ENCODE measurements around the gene TRAF1.
"Not testable (repeated sequence)": the region's sequence is repeated elsewhere in the genome, so short reads cannot be mapped to it uniquely, and the experiment has no call there.

The TRAF1 gene, protein sequence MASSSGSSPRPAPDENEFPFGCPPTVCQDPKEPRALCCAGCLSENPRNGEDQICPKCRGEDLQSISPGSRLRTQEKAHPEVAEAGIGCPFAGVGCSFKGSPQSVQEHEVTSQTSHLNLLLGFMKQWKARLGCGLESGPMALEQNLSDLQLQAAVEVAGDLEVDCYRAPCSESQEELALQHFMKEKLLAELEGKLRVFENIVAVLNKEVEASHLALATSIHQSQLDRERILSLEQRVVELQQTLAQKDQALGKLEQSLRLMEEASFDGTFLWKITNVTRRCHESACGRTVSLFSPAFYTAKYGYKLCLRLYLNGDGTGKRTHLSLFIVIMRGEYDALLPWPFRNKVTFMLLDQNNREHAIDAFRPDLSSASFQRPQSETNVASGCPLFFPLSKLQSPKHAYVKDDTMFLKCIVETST

DNA sequence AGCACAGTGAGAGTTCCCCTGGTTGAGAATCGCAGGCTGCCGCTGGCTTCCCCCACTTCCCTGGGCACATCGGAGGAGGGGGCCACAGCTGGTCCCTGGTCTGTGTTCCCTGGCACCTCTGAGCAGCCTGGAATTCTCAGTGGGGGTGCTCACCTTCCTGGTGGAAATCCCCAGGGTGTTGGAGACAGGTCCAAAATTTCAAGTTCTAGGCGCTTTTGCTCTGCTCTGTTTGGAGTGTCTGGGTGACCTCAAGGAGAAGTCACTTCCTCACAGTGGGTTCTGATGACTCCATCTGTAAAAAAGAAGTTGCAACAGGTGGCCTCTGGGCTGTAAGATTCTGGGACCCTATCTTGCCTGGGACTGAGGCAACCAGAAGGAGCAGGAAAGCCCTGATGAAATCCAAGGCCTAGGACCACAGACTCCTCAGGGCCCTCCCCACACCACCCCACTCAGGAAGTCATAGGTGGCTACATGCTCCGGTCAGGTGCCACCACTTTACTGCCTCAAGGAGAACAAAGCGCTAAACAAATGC, at the start of gene TRAF1:
Gene TRAF1 (minus strand): TSS at position 400 of the 532 bp plus-strand sequence. CDS start 721 bp downstream, outside the sequence.
- DNase-seq = no peak

DNA sequence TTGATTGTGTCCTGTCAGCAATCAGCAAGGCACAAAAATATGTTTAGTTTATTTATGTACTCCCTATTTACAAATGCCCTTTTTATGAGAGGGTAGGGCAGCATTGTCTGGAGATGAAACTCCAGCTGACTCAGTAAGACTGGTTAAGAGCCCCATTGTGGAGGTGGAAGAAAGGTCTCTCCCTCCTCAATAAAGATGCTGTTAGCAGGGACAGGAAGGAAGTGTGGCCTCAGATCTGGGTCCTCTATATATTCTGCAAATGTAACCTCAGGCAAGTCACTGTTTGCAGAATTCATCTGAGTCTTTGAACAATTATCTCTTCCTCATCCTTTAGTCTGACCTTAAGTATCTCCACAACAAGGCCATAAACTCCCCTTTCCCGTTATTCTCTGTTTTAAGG, 48.3 kb upstream of the TRAF1 start:
- no peak for DNase-seq

DNA sequence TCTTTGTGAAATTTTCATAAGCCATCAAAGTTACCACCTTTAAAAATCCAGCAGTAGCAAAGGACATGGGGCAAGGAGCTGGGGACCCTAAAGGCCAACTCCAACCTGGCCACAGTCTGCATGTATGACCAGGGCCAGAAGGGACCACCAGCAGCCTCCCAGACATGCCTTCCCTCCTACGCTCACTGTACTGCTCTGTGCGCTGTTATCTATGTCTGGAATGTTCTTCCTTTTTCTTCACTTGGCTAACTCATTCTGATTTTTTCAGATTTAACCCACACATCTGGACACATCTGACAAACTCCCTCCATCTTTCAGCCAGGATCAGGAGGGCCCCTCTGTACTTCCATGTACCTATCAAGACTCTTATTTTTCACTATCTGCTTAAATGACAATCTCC, 47.6 kb upstream of the TRAF1 start:
- DNase-seq = no peak

DNA sequence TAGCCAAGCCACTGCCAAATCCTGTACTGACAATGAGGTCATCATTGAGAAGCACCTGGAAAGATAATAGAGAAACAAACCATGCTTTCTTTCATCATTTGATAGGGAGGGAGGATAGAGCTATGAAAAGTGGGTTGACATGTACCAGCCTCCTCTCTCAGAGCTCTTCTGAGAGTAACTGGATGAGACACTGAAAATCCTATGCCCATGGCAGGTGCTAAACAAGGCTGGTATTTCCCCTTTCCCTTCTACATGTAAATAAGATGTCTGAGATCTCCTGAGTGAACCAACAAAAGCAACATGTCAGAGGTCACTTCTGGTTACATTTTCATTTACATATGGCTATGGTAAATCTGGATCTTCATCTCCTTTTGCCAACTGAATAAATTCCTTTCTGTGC, 45.3 kb upstream of the TRAF1 start:
- DNase-seq = no peak

DNA sequence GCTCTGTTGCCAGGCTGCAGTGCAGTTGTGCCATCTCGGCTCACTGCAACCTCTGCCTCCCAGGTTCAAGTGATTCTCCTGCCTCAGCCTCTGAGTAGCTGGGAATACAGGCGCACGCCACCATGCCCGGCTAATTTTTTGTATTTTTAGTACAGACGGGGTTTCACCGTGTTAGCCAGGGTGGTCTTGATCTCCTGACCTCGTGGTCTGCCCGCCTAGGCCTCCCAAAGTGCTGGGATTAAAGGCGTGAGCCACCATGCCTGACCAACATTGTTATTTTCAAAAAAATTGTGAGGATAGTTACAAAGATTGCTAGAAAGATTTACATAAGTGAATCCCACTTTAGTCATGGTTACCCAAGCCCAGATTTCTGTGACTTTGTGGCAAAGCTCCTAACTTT, 44.9 kb upstream of the TRAF1 start:
- DNase-seq = not testable (repeated sequence)

DNA sequence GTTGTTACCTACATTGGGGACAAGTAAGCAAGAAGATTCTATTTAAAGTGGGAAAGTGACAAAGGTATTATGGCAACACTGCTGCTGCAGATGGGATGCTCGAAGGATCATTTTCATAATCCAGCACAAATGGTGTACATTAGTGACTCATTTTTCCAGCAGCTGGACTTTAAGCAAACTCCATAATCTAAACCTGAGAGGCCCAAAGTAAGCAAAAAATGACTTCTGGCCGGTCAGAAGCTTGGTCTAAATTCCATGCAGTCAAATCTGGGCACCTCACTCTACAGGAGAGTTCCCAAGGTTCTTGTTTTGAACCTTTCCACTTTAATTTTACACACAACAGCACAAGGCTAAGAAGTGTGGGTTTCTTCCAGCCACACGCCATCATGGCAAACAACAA, 43.6 kb upstream of the TRAF1 start:
- no peak for DNase-seq

DNA sequence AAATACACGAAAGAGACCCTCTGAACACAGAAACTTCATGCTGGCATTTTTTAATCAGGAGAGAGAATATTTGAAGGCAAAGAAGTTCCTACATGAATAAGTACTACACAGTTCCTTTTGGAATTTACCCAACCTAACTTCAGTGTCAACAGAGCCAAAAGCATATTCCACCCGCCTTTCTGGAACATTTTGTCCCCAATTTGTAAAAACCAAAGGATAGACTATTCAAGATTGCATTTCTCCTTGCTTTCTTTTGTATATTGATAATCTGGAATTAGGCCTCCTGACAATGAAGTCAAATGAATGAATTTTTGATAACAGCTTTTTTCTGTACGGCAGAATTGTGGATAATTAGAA, 39.4 kb upstream of the TRAF1 start:
- no peak for DNase-seq

DNA sequence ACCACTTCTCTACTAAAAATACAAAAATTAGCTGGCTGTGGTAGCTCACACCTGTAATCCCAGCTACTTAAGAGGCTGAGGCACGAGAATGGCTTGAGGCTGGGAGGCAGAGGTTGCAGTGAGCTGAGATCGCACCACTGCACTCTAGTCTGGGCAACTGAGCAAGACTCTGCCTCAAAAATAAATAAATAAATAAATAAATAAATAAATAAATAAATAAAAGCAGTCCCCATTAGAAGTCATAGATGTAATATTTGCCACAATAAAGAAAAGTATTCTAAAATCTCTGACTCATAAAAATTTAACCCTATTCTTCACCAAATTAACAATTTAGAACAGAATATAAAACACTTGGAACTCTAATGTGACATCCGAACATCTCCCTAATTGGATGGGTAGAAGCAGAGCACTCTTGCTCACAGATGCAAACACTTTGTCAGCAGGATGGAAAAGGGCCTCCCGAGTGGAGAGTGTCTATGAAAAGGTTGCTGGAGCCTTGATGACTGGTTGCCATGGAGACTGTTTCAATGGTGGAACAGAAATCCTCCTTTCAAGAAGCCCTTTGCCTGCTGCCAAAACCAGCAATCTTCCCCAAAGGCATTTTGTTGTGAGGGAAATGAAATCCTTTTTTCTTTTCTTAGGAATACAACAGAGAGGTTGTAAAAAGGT, 38.9 kb upstream of the TRAF1 start:
- DNase-seq = no peak

DNA sequence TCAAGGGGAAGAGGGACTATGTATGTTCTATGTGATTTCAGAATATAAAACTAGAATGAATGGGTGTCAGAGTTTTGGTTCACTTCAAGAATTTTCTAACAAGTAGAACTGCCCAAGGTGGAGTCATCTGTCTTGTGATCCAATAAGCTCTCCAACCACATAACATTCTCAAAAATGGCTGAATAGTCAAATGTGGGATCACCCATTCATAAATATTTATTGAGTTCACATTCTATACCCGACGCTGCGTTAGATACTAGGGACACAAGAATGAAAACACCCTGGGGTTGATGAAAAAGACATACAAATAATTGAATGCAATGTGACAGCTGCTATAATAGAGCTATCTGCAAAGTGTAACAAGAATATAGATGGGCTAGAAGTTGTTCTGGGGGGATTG, 35.3 kb upstream of the TRAF1 start:
- DNase-seq = no peak

DNA sequence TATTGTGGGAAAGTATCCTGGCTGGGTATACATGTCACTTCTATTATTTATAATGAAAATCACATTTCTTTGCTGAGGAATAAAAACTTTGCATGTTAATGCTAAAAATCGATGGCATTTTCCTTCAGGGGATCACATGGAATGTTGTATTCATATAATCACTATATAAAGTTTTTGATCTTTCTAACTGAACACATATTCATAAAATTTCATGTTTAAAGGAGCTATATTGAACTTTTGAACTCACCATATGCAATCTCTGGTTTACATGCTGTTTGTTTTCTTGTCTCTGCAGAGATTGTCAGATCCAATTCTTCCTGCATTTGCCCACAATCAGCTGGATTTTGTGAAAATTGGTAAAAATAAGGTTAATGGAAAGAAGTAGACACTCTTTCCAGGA, 33.4 kb upstream of the TRAF1 start:
- no peak for DNase-seq

DNA sequence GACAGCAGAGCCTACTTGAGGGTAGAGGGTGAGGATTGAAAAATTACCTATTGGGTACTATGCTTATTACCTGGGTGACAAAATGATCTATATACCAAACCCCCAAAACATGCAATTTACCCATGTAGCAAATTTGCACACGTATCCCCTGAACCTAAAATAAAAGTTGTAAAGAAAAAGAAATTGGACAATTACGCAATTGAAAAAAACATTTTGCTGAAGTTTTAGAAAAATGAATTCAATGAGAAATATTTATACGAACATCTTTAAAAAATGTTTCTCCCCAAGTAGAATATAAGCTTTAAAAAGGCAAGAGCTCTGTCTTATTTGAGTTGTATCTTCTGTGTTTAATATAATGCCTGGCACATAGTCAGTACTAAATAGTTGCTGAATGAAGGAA, 30.3 kb upstream of the TRAF1 start:
- no peak for DNase-seq

DNA sequence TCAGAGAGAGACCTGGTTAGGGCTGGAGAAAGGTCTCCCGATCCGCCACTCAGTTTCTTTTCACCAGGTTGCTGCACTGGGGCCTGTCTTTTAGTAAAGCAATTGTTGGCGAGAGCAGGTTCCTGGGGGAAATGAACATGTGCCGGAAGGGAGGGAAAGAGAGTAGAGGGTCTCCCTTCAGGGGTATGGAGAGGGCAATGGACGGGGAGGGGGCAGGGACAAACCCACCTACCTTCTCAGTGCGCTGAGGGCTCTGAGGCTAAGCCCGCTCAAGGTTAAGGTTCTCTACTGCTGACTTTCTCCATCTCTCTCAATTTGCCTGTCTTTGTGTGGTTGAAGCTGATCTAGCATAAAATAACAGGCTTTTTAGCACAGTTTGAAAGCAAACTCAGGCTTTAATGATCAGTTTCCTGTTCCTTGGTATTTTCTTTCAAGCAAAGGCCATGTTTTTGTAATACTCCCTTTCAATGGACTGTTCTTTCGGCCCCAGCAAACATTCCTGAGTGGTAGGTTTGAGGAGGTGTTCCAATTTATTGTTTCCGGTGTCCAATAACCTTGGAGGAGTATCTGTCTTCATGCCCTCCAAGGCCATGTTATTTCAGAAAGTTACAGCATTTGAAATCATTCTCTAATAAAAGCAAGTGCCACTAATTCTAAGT, 25.5 kb upstream of the TRAF1 start:
- DNase-seq = no peak

DNA sequence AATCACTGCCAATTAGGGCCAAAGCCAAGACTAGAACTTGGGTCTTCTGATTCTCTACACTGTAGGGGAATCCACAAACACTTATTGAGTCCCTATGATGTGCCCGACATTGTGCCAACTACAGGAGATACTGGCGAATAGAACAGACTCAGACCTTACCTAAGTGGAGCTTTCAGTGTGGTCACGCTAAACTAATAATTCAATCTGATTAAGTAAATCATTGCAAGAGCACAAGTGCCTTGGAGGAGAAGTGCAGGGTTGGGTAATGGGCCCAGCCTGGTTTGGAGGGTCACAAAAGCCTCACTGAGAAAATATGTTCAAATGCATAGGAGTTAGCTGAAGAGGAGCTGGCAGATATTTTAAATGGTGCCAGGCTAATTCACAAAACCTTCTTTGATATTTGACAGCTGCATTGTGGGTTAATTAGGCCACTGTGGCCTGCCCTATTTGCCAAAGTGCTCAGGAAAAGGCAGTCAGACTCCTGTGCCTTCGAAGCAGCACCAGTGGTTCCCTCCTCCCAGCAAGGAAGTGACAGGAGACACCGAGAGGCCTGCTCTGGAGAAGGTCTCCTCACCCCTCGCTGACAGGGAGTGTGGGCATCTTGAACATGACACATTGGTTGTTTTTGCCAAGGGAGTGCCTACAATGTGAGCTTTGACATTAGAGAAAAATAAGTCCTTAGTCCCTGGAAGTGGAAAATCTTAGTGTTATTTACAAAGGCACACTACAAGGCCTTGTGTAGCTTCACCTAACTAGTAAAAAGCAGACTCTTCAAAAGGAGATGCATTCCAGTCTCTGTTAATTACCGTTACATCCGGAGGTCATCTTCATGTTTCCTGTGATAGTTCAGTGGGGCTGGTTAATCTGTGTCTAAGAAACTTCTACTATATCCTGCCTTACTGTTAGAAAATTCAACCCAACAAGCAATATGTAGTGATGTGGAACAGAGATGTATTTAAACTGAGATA, 24.1 kb upstream of the TRAF1 start:
- DNase-seq = no peak

DNA sequence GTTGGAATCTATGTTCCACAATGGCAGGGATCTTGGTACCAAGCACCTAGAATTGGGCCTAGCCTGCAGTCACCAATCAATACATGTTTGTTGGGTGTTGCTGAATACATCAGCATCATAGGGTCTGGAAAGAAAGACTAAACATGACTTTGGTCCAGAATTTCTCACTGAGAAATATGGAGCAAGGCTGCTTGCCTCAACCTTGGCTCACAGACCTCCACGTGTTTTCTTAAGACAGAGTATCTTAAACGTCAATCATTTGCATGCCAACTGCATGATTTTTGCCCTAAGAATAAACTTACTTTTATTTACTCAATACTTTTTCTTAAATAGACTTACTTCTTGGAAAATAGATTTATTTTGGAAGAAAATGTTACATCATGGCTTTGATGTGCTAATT, 22.7 kb upstream of the TRAF1 start:
- DNase-seq = no peak

DNA sequence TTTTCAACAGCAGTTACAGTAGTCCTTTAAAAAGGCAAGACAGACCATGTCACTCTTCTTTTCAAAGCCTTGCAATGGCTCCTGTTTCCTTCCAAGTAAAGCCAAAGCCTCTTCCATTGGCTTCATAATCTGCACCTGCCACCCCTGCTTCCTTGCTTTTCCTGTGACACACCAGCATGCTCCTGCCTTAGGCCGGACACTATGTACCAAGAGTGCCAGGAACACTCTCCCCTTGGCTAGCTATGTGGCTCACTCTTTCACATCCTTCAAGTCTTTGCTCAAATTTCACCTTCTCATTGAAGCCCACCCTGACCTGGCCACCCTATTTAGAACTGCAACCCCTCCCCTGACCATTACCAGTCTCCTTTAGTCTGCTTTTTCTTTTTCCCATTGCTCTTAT, 22.2 kb upstream of the TRAF1 start:
- DNase-seq = no peak

DNA sequence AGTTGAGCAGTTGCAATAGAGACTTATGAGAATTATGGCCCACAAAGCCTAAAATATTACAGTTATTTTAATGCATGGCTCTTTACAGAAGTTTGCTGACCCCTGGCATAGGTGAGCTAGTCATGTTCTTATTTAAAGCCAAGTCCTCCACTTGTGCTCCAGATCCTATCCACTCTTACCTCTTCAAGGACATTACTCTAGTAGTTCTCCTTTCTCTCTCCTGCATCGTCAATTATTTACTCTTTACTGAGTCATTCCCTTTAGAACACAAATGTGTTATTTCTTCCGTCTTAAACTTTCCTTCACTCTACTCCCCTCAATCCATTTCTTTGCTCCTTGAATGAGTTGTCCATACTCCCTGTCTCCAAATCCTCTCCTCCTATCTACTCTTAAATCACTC, 20.6 kb upstream of the TRAF1 start:
- DNase-seq = no peak

DNA sequence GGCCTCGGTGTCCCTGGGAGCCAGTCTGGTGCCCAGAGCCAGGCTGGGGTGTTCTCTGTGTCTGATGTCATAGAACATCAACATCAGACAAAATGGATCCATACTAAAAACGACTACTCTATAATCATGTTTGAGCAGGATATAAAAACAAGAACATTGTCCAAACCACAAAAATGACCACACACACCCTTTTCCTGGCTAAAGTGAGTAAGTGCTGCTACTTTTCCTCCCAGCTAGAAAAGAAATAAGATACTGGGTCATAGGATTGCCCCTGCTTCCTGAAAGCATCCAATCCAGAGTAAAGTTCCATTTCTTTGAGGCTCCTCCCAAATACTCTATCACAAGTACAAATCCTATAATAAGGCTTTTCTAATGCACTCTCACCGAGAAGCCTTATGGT, 19.7 kb upstream of the TRAF1 start:
- DNase-seq = no peak

DNA sequence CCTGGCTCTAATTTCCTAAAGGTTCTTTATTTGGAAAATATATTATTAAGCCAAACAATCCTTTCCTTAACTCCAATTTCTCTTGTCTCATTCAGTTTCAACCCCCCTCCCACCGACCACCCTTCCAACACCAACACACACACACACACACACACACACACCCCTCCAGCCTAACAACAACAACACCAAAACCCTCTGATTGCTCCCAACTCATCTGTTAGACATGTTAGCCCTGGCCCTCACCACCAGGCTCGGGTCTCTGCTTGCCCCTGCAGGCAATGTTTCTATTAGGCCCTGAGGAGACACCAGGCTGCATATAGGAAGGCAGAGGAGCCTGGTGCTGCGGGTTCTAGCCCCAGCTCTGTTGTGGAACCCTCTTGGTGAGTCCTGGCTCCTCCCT, 18.4 kb upstream of the TRAF1 start:
- no peak for DNase-seq

DNA sequence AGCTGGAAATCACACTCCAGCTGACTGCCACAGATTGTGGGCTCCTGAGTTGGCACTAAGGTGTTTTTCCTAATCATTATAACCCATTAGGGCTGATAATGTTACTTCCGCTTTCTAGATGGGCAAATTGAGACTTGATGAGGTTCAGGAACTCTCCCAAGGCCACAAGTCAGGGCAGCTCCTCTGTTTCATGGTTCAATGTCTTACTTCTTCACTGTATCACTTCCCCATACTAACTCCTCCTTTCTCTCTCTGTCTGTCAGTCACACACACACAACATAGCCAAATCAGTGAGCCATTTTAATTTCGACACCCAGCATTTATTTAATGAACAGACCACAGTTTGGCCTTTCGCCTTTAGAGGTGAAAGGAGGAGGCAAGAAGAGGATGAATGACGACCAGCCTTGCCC, 17.8 kb upstream of the TRAF1 start:
- DNase-seq = no peak

DNA sequence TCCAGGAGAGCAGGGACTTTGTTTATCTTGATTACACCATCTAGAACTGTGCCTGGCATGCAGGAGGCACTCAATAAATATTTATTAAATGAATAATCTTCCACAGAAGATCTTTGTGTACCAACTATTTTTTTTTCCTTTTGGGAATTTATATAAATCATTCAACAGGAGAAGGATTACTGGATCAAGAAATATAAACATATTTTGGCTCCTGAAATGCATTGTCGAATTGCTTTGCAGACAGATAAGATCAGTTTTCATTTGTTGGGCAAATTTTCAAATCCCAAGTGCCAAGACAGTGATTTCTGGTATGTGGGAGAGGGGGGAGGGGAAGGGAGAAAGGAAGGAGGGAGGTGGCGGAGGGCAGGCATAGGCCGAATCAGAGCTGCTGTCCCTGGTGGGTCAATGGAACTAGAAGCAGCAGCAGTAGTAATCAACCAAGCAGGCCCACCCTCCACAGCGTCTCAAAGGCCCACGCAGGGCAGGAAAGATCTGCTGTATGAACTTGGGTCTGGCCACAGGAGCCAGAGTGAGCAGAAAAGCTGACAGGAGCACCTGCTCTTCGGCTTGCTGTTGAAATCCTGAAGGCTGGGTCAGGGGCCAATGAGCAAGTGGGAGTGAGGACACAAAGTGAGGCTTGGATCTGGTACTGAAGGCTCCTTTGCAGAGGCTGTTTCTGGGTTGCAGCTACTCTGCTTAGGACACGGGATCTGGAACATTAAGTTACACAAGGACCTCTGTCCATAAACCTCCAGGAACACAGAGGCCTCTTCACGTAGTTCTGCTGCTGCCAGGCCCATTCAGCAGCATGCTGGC, 15.8 kb upstream of the TRAF1 start:
- DNase-seq = no peak

DNA sequence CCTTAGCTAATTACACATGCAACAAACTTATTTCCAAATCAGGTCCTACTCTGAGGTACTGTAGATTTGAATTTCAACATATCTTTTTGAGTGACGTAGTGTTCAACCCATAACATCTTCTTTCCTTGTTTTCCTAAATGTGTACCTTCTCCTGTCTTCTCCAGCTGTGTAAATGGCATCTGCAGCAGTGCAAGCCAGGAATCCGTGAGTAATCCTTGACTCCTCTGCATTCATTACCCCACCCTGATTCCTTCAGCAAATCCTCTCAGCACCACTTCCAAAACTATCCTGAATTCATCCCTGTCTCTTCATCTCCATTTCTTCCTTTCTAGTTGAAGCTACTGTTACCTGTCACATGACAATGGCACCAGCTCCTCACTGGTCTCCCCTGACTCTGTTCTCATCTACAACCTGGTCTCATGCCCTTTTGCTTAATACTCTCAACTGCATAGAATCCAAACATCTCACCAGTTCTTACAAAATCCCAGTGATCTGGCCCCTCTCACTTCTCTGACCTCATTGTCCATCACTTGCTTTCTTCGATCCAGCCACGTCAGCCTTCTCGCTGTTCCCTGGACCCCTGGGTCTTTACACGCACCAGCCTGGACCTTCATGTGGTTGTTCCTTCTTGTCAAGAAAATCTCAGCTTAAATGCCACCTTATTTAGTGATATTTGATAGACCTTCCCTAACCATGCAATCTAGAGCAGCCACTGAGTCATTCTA, 14.6 kb upstream of the TRAF1 start:
- DNase-seq = no peak

Measured in NCI-H1436 treated with DMSO at 0.1 percent for 48 hours (cell line).